Measurements from ENCODE around the gene NRG2. TPM values are rescaled to one million over a fixed set of nuclear protein-coding genes. Genes with fewer than 3 reads are reported as not detected.

Gene NRG2
- total and polyA plus RNA-seq, 2 of the 8 experiments (the other 6 are each of a cell fraction or from before 2014, with no cell fraction given) = 0.27 to 0.54 TPM

- no peak overlapping the region for H3K23ac ChIP-seq (ENCODE audit: insufficient read length)
- H2AFZ ChIP-seq (ENCODE audit: low read length) = no peak overlapping the region
- no peak overlapping the region for H3K9ac ChIP-seq (replicated peaks in 1 of 4; ENCODE audit: extremely low read depth in 1 of 4, low read depth in 3 of 4, low read length in 3 of 4)
- no peak overlapping the region for H3K18ac ChIP-seq (ENCODE audit: extremely low read depth, low read length)
- no peak overlapping the region for H3K56ac ChIP-seq (replicated peaks; ENCODE audit: insufficient read length, low read depth, low read length)
- peaks cover 0 to 8% of the 10 kb centered on the region in 2 experiments for H4K20me1 ChIP-seq (replicated peaks in 1 of 2; ENCODE audit: control insufficient read depth in 1 of 2, insufficient read depth in 2 of 2, low read length in 2 of 2)
- H3K4me2 ChIP-seq (ENCODE audit: insufficient read depth in 1 of 2, low read depth in 2 of 2, low read length in 2 of 2) = no peak overlapping the region
- H2AK5ac ChIP-seq (ENCODE audit: low read depth, low read length) = no peak overlapping the region
- no peak overlapping the region; the same call in 1 of the 2 replicates for H4K8ac ChIP-seq (ENCODE audit: extremely low read depth, insufficient read depth, low read length)
- H2BK15ac ChIP-seq (ENCODE audit: low read length) = no peak overlapping the region
- H3K9me3 ChIP-seq (ENCODE audit: insufficient read depth in 2 of 2, low read depth in 1 of 2, low read length in 1 of 2) = no peaks in the 10 kb centered on the region
- H4K5ac ChIP-seq (ENCODE audit: insufficient read length, low read depth, low read length) = no peak overlapping the region
- POLR2A ChIA-PET (ENCODE audit: partially characterized antibody) = no interaction called here
- no peak overlapping the region for H2BK120ac ChIP-seq (replicated peaks; ENCODE audit: low read depth, low read length)
- H3K36me3 ChIP-seq (ENCODE audit: control insufficient read depth in 2 of 4, insufficient read depth in 4 of 4, low read length in 3 of 4) = no peaks in the 10 kb centered on the region
- H3K14ac ChIP-seq (ENCODE audit: insufficient read length) = no peak overlapping the region
- H2BK5ac ChIP-seq (ENCODE audit: low read depth, low read length) = no peak overlapping the region
- CTCF ChIA-PET (ENCODE audit: partially characterized antibody) = interaction anchor here (0.9 to 16.4 kb wide), 3 partner anchors 59 to 72 kb away, joined by 3 to 181 read pairs (median 4); no protein-coding TSS in a partner anchor
- peaks cover 26 to 50% (median 40%) of the 10 kb centered on the region in 4 experiments for H3K27me3 ChIP-seq (replicated peaks in 1 of 4; ENCODE audit: control insufficient read depth in 3 of 4, extremely low read depth in 1 of 4, insufficient read depth in 3 of 4, low read length in 3 of 4)
- WGBS, 2 experiments (ENCODE audit: extremely low coverage in 1 of 2, insufficient coverage in 1 of 2, insufficient read length in 1 of 2, insufficient replicate concordance in 2 of 2, low coverage in 1 of 2, low lambda C conversion rate in 2 of 2, missing lambda C conversion rate in 1 of 2) = 86% methylated on average over 6 of the region's 6 CpGs; no CpG with 5 or more reads in 1 of the 2 experiments
- no peak overlapping the region for H2BK12ac ChIP-seq (ENCODE audit: low read depth, low read length)
- H3K4me3 ChIP-seq (ENCODE audit: extremely low read depth in 1 of 4, insufficient read depth in 2 of 4, low read depth in 3 of 4, low read length in 4 of 4) = no peak overlapping the region
- no peak for DNase-seq (ENCODE audit: low read depth in 1 of 2, low spot score in 2 of 2)
- no peak overlapping the region for H3K4ac ChIP-seq (replicated peaks; ENCODE audit: insufficient read length, low read depth, low read length)
- H4K91ac ChIP-seq (replicated peaks; ENCODE audit: insufficient read length, low read length) = no peak overlapping the region
- no peak for FAIRE-seq
- no peaks in the 10 kb centered on the region for H3K79me2 ChIP-seq (ENCODE audit: control insufficient read depth in 1 of 2, insufficient read depth in 2 of 2, low read length in 2 of 2)
- H3K79me1 ChIP-seq (ENCODE audit: low read depth, low read length) = no peaks in the 10 kb centered on the region
- H3K27ac ChIP-seq (ENCODE audit: low read depth, low read length) = no peak overlapping the region
- H3K4me1 ChIP-seq (replicated peaks in 1 of 4; ENCODE audit: control insufficient read depth in 3 of 4, insufficient read depth in 4 of 4, low read length in 3 of 4) = no peaks in the 10 kb centered on the region; a peak in 1 of 7 replicates
- no peaks in the 10 kb centered on the region for H3K23me2 ChIP-seq (ENCODE audit: low read depth, low read length)
- H2BK20ac ChIP-seq (ENCODE audit: low read length) = no peak overlapping the region
- TF ChIP-seq BACH1 (IDR thresholded peaks at IDR 0.05; ENCODE audit: low read length) = no peak
- no peak for TF ChIP-seq ZNF274 (IDR thresholded peaks at IDR 0.05; ENCODE audit: borderline replicate concordance, extremely low read depth, low read length)
- no peak for TF ChIP-seq NANOG (IDR thresholded peaks at IDR 0.05; ENCODE audit: insufficient read depth, low read depth, low read length, poor library complexity, severe bottlenecking)
- TF ChIP-seq RAD21 (IDR thresholded peaks at IDR 0.05 in 1 of 2, conservative IDR thresholded peaks at IDR 0.05 in 1 of 2; ENCODE audit: low read depth in 2 of 2, low read length in 2 of 2) = no peak
- TF ChIP-seq EP300 (IDR thresholded peaks at IDR 0.05; ENCODE audit: borderline replicate concordance in 1 of 2, low read depth in 2 of 2, low read length in 2 of 2) = no peak
- no peak for TF ChIP-seq CHD1 (IDR thresholded peaks at IDR 0.05; ENCODE audit: low read depth, low read length)
Measured at GRCh38 chr5:139897982-139898381, 145.1 kb downstream of the NRG2 start.

Data from H1 (cell line).